Measurements from ENCODE around the gene STARD8. TPM values are rescaled to one million over a fixed set of nuclear protein-coding genes. Genes with fewer than 3 reads are reported as not detected.

STARD8 gene
- polyA plus RNA-seq, 1 experiment = 1.3 TPM

DNA sequence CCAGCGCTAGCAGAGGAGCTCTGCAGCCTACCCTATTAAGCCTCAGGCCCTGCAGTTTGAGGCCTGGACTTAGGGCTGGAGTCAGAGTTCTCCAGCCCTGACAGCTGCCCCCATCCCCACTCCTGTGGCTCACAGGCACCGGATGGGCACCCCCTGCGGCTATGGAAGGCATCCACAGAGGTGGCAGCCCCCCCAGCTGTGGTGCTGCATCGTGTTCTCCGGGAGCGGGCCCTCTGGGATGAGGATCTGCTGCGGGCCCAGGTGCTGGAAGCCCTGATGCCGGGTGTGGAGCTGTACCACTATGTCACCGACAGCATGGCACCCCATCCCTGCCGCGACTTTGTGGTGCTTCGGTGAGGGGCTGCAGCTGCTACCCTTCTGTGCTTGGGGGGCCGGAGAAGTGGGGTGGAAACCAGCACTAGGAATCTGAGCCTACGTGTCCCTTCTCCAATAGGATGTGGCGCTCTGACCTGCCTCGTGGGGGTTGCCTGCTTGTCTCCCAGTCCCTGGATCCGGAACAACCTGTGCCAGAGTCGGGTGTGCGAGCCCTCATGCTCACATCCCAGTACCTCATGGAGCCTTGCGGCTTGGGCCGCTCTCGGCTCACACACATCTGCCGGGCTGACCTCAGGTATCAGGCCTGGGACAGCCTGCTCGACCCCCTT, 76.2 kb downstream of the STARD8 start:
- Histone ChIP-seq H3K9me3 (ENCODE audit: control insufficient read depth, insufficient read depth, low read length) (no peaks in the 10 kb centered on the region), H3K27me3 (ENCODE audit: control insufficient read depth, insufficient read depth, low read length) (no peaks in the 10 kb centered on the region), H3K4me3 (ENCODE audit: low read depth, low read length) (no peak overlapping the region), H3K27ac (ENCODE audit: low read depth, low read length) (no peak overlapping the region)
- DNase-seq (ENCODE audit: low read depth, low spot score) = no peak
- ChIA-PET CTCF (no interaction called here), POLR2A (no interaction called here)
- TF ChIP-seq, protein P1, sequence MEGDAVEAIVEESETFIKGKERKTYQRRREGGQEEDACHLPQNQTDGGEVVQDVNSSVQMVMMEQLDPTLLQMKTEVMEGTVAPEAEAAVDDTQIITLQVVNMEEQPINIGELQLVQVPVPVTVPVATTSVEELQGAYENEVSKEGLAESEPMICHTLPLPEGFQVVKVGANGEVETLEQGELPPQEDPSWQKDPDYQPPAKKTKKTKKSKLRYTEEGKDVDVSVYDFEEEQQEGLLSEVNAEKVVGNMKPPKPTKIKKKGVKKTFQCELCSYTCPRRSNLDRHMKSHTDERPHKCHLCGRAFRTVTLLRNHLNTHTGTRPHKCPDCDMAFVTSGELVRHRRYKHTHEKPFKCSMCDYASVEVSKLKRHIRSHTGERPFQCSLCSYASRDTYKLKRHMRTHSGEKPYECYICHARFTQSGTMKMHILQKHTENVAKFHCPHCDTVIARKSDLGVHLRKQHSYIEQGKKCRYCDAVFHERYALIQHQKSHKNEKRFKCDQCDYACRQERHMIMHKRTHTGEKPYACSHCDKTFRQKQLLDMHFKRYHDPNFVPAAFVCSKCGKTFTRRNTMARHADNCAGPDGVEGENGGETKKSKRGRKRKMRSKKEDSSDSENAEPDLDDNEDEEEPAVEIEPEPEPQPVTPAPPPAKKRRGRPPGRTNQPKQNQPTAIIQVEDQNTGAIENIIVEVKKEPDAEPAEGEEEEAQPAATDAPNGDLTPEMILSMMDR (IDR thresholded peaks at IDR 0.05; ENCODE audit: low read depth, low read length) = no peak

DNA sequence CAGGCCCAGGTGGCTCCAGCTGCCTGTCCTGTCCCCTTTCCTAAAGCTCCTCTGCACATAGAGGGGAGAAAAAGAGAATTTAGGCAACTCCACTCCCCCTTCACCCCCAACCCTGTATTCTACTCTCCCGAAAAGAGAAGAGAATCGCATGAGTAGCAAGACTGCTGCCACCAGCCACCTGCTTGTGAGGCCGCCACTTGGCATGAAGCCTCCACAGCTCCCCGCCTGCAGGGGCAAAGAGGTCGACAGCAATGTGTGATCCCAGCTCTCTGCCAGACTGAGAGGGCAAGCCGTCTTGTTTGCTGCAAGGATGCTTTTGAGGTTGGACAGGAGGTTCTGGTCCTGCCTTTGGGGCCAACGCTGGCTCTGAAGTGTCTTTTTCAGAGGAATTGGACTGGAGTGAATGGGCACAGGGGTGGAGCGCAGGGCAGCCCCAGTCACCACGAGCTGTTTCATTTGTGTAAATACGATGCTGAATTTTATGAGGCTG, 77.1 kb downstream of the STARD8 start:
- H3K4me3 ChIP-seq (ENCODE audit: low read depth, low read length) = no peak overlapping the region
- no peak overlapping the region for H3K27ac ChIP-seq (ENCODE audit: low read depth, low read length)
- TF ChIP-seq, protein P1 (IDR thresholded peaks at IDR 0.05; ENCODE audit: low read depth, low read length) = no peak
- ChIA-PET CTCF (no interaction called here), POLR2A (no interaction called here)
- no peaks in the 10 kb centered on the region for H3K27me3 ChIP-seq (ENCODE audit: control insufficient read depth, insufficient read depth, low read length)
- no peak for DNase-seq (ENCODE audit: low read depth, low spot score)
- H3K9me3 ChIP-seq (ENCODE audit: control insufficient read depth, insufficient read depth, low read length) = no peaks in the 10 kb centered on the region

DNA sequence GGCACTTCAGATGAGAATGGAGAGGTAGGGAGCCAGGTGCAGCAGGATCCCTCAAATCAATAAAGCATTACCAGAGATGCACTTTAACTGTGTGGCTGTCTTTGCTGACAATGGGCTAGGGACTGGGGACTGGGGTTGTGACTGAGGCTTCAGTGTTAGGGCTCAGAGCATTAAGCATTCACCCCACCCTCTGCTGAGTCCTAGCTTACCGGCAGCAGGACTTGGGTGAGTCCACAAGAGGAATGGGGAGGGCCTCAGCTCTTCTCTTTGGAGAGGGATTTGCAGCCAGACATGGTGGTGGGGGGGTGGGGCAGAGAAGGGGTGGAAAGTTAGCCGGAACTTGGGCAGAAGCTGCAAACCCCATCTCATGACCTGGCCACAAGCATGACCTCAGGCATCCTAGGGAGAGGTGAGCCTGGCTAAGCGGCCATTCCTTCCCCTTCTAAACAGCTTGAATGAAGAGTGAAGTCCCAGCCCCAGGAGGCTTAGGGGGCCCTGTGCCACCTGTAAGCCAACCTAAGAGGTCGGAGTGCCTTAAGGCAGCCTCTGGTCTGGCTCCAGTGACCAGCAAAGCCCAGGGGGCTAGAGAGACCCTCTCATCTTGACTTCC, 78.4 kb downstream of the STARD8 start:
- DNase-seq (ENCODE audit: low read depth, low spot score) = no peak
- Histone ChIP-seq H3K27ac (ENCODE audit: low read depth, low read length) (no peak overlapping the region), H3K4me3 (ENCODE audit: low read depth, low read length) (no peak overlapping the region), H3K9me3 (ENCODE audit: control insufficient read depth, insufficient read depth, low read length) (no peaks in the 10 kb centered on the region), H3K27me3 (ENCODE audit: control insufficient read depth, insufficient read depth, low read length) (no peaks in the 10 kb centered on the region)
- POLR2A ChIA-PET = no interaction called here
- CTCF ChIA-PET = no interaction called here
- TF ChIP-seq, protein P1 (IDR thresholded peaks at IDR 0.05; ENCODE audit: low read depth, low read length) = no peak

DNA sequence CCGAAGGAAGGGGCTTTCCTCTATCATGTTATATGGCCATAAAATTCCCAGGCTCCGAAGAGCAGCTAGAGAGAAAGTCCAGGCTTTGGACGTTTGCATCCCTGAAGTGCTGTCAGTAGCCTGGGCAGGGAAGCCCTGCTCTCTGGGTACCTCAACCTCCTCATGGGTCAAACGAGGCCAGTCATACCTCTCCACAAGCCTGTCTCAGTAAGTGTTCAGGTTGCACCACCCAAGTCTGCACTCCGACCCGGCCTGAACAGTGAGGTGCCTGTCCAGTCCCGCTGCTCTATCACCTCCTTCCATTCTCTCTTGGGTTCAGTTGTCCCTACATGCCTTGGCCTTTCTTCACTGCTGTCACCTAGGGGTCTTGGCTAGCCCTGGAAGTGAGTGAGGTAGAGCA, 78.9 kb downstream of the STARD8 start:
- TF ChIP-seq, protein P1 (IDR thresholded peaks at IDR 0.05; ENCODE audit: low read depth, low read length) = no peak
- H3K27me3 ChIP-seq (ENCODE audit: control insufficient read depth, insufficient read depth, low read length) = no peaks in the 10 kb centered on the region
- no peak overlapping the region for H3K4me3 ChIP-seq (ENCODE audit: low read depth, low read length)
- no peak for DNase-seq (ENCODE audit: low read depth, low spot score)
- H3K27ac ChIP-seq (ENCODE audit: low read depth, low read length) = no peak overlapping the region
- no peaks in the 10 kb centered on the region for H3K9me3 ChIP-seq (ENCODE audit: control insufficient read depth, insufficient read depth, low read length)
- ChIA-PET POLR2A (no interaction called here), CTCF (no interaction called here)

DNA sequence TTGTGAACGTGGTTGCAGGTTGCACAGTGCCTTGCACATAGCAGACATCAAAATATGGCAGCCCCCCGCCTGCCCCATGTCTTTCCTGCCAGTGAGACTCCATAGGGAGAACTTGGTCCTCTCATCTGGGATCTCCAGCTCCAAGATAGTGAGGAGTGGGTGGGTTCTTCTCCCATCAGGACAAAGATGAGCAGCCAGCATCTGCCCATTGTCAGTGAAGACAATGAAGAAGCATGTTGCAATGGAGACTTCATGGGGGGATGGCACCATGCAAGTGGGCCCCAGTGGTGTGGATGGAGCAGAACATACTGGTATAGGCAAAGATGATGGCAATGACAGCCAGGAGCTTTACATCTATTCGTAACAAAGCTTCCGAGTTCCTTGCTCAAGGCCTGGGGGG, 80.2 kb downstream of the STARD8 start:
- CTCF ChIA-PET = no interaction called here
- no peak for DNase-seq (ENCODE audit: low read depth, low spot score)
- H3K9me3 ChIP-seq (ENCODE audit: control insufficient read depth, insufficient read depth, low read length) = no peaks in the 10 kb centered on the region
- TF ChIP-seq, protein P1 (IDR thresholded peaks at IDR 0.05; ENCODE audit: low read depth, low read length) = no peak
- POLR2A ChIA-PET = no interaction called here
- no peaks in the 10 kb centered on the region for H3K27me3 ChIP-seq (ENCODE audit: control insufficient read depth, insufficient read depth, low read length)
- no peak overlapping the region for H3K4me3 ChIP-seq (ENCODE audit: low read depth, low read length)
- H3K27ac ChIP-seq (ENCODE audit: low read depth, low read length) = no peak overlapping the region
